ENCODE measurements around the gene FABP3. TPM values are rescaled to one million over a fixed set of nuclear protein-coding genes. Genes with fewer than 3 reads are reported as not detected.
A peak's percentile ranks its signal among the peaks of the same experiment; 100 is the strongest.

Gene FABP3
- total RNA-seq, 1 donor from 2014 or later: 21.7 TPM

DNA sequence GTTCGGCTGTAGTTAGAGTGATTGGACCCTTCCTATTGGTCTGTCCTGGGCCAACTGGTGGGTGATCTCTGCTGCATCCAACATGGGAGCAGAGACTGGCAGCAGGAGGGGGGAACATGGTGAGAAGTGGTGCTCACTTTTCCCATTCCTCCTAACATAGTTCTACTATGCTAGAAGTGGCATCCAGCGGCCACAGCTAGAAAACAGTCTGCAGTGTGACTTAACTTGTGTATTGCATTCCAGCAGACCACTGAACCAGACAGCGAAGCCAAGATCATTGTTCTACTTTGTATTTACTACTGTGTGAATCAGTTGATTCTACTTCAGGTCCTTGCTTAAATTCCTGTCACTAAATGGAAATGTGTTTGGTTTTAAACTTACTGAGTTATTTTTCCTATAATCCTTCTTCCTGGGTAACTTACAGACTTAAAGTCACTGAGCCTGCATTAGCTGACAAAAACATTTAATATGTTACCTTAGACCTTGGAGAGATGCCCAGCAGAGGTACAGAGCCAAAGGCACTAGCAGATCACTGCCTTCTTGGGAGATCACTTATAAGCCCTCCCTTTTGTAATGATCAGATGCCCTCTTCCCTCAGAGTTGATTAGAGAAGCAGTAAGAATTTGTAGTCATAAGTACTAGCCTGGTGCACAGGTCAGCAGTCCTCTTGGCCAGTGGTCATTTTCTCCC, 8.2 kb downstream of the FABP3 start:
- H3K4me3 ChIP-seq (ENCODE audit: low read depth, low read length): no peak overlapping the region
- peak; percentile 89 for DNase-seq (ENCODE audit: low read depth)
- TF ChIP-seq, protein P1, sequence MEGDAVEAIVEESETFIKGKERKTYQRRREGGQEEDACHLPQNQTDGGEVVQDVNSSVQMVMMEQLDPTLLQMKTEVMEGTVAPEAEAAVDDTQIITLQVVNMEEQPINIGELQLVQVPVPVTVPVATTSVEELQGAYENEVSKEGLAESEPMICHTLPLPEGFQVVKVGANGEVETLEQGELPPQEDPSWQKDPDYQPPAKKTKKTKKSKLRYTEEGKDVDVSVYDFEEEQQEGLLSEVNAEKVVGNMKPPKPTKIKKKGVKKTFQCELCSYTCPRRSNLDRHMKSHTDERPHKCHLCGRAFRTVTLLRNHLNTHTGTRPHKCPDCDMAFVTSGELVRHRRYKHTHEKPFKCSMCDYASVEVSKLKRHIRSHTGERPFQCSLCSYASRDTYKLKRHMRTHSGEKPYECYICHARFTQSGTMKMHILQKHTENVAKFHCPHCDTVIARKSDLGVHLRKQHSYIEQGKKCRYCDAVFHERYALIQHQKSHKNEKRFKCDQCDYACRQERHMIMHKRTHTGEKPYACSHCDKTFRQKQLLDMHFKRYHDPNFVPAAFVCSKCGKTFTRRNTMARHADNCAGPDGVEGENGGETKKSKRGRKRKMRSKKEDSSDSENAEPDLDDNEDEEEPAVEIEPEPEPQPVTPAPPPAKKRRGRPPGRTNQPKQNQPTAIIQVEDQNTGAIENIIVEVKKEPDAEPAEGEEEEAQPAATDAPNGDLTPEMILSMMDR (conservative IDR thresholded peaks at IDR 0.05; ENCODE audit: low read depth, low read length): peak; percentile 4

DNA sequence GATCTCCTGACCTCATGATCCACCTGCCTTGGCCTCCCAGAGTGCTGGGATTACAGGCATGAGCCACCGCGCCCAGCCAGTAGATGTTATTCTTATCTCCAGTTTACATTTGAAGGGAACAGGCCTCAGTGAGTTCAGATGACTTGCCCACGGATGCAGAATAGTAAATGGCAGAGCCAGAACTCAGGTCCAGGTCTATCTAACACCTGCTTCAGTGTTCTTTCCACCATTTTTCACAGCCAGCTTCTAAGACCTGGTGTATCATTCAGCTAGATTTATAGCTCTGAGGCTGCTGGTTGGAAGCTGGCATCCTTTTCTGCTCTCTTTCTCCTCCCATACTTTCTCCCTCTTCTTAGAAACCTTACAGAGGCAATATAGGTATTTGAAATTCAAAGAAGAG, 10.8 kb downstream of the FABP3 start:
- no peak overlapping the region for H3K4me3 ChIP-seq (ENCODE audit: low read depth, low read length)
- DNase-seq (ENCODE audit: low read depth): no peak
- TF ChIP-seq, protein P1 (conservative IDR thresholded peaks at IDR 0.05; ENCODE audit: low read depth, low read length): no peak

DNA sequence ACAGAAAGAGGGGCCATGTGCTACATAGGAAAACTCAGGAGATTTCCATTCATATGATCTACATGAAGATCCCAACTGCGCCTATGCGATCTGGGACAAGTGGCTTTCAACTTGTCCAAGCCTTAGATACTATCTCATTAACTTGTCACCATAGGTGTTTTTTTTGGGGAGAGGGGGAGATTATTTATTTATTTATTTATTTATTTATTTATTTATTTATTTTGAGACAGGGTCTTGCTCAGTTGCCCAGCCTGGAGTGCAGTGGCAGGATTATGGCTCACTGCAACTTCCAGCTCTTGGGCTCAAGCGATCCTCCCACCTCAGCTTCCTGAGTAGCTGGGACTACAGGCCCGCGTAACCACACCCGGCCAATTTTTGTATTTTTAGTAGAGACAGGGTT, 11.3 kb downstream of the FABP3 start:
- no peak for DNase-seq (ENCODE audit: low read depth)
- H3K4me3 ChIP-seq (ENCODE audit: low read depth, low read length): no peak overlapping the region
- TF ChIP-seq, protein P1 (conservative IDR thresholded peaks at IDR 0.05; ENCODE audit: low read depth, low read length): no peak

DNA sequence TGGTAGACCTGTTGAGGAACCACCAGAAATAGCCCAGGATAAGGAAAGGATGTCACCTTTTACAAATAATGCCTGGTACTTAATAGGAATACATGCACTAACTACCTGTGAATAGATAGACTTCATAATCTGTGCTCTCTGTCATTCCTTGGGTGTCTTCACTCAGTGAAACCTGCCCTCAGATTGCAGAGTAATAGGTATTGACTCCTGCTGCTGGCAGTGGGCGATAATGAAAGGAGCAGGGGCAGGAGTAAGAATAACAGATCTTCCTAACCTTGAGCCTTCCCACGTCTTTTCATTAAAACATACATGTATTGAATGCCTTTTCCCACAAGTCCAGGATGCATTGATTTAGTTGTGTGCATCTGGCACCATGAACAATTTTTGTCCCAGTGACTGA, 16.4 kb downstream of the FABP3 start:
- TF ChIP-seq, protein P1 (conservative IDR thresholded peaks at IDR 0.05; ENCODE audit: low read depth, low read length): no peak
- no peak for DNase-seq (ENCODE audit: low read depth)
- no peak overlapping the region for H3K4me3 ChIP-seq (ENCODE audit: low read depth, low read length)

DNA sequence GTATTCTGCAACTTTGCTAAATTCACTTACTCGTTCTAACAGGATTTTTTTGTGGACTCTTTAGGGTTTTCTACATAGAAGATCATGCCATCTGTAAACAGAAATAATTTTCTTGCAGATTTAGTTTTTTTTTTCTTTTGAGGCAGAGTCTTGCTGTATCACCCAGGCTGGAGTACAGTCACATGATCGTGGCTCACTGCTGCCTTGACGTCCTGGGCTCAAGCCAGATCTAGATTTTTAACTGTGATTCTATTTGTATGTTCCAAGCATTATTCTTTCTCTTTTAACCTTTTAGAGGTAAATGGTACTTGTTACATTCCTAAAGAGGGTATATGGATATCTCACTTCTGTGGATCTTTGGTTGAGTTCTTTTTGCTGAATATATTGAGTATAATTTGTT, 18.6 kb downstream of the FABP3 start:
- TF ChIP-seq, protein P1 (conservative IDR thresholded peaks at IDR 0.05; ENCODE audit: low read depth, low read length): no peak
- no peak for DNase-seq (ENCODE audit: low read depth)
- H3K4me3 ChIP-seq (ENCODE audit: low read depth, low read length): no peak overlapping the region

DNA sequence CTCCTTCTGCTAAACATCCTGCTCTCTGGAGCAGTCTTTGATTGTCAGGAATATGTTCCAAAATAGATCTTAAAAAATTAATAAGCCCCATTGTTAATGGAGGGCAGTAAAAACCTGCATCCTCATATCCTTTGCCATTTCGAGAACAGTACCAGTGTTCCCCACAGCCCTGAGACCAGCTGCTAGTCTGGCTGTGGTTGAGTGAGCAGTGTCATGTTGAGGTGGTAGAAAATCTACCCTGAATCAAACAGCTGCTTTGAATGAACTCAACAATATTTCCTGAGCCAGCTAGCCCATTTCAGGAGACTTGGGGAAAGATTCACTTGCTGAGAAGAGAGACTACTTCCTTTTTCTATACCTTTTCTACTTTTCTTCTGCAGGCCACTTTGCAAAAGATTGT, 24.4 kb downstream of the FABP3 start:
- no peak overlapping the region for H3K4me3 ChIP-seq (ENCODE audit: low read depth, low read length)
- no peak for DNase-seq (ENCODE audit: low read depth)
- TF ChIP-seq, protein P1 (conservative IDR thresholded peaks at IDR 0.05; ENCODE audit: low read depth, low read length): no peak

DNA sequence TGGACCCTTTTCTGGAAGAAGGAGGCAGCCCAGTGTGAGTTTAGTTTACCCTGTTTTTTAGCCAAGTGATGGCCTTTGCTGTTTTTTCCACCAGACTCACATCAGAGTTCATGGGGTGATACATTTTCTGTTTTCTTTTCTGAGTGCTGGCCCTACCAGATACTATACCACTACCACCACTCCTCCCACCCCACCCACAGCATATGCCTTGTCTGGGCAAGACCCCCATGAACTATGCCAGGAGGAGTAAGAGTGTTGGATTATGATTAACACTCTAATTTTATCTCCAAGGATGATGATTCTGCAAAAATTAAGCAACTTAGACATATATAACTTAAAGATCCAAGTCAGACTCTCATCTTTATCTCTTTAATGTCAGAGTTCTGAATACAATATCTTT, 26.1 kb downstream of the FABP3 start:
- DNase-seq (ENCODE audit: low read depth): no peak
- TF ChIP-seq, protein P1 (conservative IDR thresholded peaks at IDR 0.05; ENCODE audit: low read depth, low read length): no peak
- no peak overlapping the region for H3K4me3 ChIP-seq (ENCODE audit: low read depth, low read length)

Measured in epithelial cell of proximal tubule (primary cell).